HEK293 (cell line): ENCODE results near the gene DDIAS.

Source experiments
- CTCF ChIA-PET: fragments of 350-600 bp; formaldehyde crosslinking; extraction: SDS; loops from one replicate; lab custom pipeline; 2021; ENCODE audit warnings: antibody characterized with exemption; lab: Yijun Ruan, JAX
- POLR2A ChIA-PET: fragments of 300-600 bp; formaldehyde crosslinking; extraction: SDS; loops from one replicate; lab custom pipeline; 2020; ENCODE audit warnings: antibody characterized with exemption, inconsistent platforms; lab: Yijun Ruan, JAX
- H3K27ac ChIP-seq: fragments of 200-500 bp; sonication (Bioruptor generic); 2 replicates; pipeline ENCODE4 v1.5.1; 2014; ENCODE audit warnings: low read depth, low read length, control low read depth, inconsistent platforms; ENCODE audit errors: extremely low read depth
- H3K36me3 ChIP-seq, 2 experiments: fragments of 200-500 bp in 1 of 2; sonication (Bioruptor generic) in 1 of 2; 1 replicate in 1 of 2; 2 replicates in 1 of 2; pipeline ENCODE4 v1.5.1; 2014 to 2017; ENCODE audit warnings: inconsistent platforms in 2 of 2, low read length in 2 of 2; ENCODE audit not compliant: control insufficient read depth in 2 of 2, insufficient read depth in 1 of 2
- H3K4me1 ChIP-seq: fragments of 200-500 bp; sonication (Bioruptor generic); 2 replicates; pipeline ENCODE4 v1.5.1; 2014; ENCODE audit warnings: mild to moderate bottlenecking, low read length, inconsistent platforms; ENCODE audit not compliant: control insufficient read depth, insufficient read depth
- H3K4me3 ChIP-seq: 2 replicates; pipeline ENCODE4 v1.5.1; 2011; ENCODE audit warnings: low read depth, mild to moderate bottlenecking, control low read depth, low read length, moderate library complexity
- H3K9me3 ChIP-seq: fragments of 200-500 bp; sonication (Bioruptor generic); 2 replicates; pipeline ENCODE4 v1.5.1; 2014; ENCODE audit warnings: low read depth, low read length, inconsistent platforms; ENCODE audit not compliant: control insufficient read depth, insufficient read depth
- BCL11B ChIP-seq: fragments of 450-650 bp; formaldehyde crosslinking; IDR thresholded peaks from 2 replicates; pipeline ENCODE4 v1.5.1; 2016; ENCODE audit warnings: low read depth, missing biosample characterization, missing genetic modification characterization
- MEIS1 ChIP-seq: sonication (generic); formaldehyde crosslinking; IDR thresholded peaks from 2 replicates; pipeline ENCODE4 v1.8.1; 2022; ENCODE audit warnings: missing genetic modification reagents, mild to moderate bottlenecking, borderline replicate concordance
- OVOL3 ChIP-seq: fragments of 450-650 bp; formaldehyde crosslinking; IDR thresholded peaks from 2 replicates; pipeline ENCODE4 v1.5.1; 2016; ENCODE audit warnings: missing biosample characterization, missing genetic modification characterization
- PRDM2 ChIP-seq: fragments of 450-650 bp; formaldehyde crosslinking; IDR thresholded peaks from 2 replicates; pipeline ENCODE4 v1.5.1; 2016; ENCODE audit warnings: missing biosample characterization, missing genetic modification characterization, borderline replicate concordance
- PRDM6 ChIP-seq: fragments of 450-650 bp; formaldehyde crosslinking; IDR thresholded peaks from 2 replicates; pipeline ENCODE4 v1.5.1; 2017; ENCODE audit warnings: missing biosample characterization, missing genetic modification characterization
- WT1 ChIP-seq: fragments of 450-650 bp; formaldehyde crosslinking; IDR thresholded peaks from 2 replicates; pipeline ENCODE4 v1.5.1; 2016; ENCODE audit warnings: missing biosample characterization, missing genetic modification characterization
- ZBTB44 ChIP-seq: fragments of 450-650 bp; IDR thresholded peaks from 2 replicates; pipeline ENCODE4 v1.5.1; 2018; ENCODE audit warnings: missing biosample characterization, mild to moderate bottlenecking, missing genetic modification characterization
- ZFP37 ChIP-seq: fragments of 450-650 bp; formaldehyde crosslinking; IDR thresholded peaks from 2 replicates; pipeline ENCODE4 v1.5.1; 2016; ENCODE audit warnings: missing biosample characterization, missing genetic modification characterization
- ZNF10 ChIP-seq: fragments of 450-650 bp; formaldehyde crosslinking; IDR thresholded peaks from 2 replicates; pipeline ENCODE4 v1.5.1; 2017; ENCODE audit warnings: missing biosample characterization, missing genetic modification characterization
- ZNF114 ChIP-seq: fragments of 450-650 bp; formaldehyde crosslinking; IDR thresholded peaks from 2 replicates; pipeline ENCODE4 v1.5.0; 2017; ENCODE audit warnings: missing biosample characterization, missing genetic modification characterization
- ZNF174 ChIP-seq: fragments of 450-650 bp; formaldehyde crosslinking; IDR thresholded peaks from 2 replicates; pipeline ENCODE4 v1.5.0; 2017; ENCODE audit warnings: missing biosample characterization, mild to moderate bottlenecking, missing genetic modification characterization
- ZNF18 ChIP-seq: fragments of 450-650 bp; formaldehyde crosslinking; IDR thresholded peaks from 2 replicates; pipeline ENCODE4 v1.5.1; 2016; ENCODE audit warnings: missing biosample characterization, missing genetic modification characterization
- ZNF248 ChIP-seq: fragments of 450-650 bp; formaldehyde crosslinking; IDR thresholded peaks from 2 replicates; pipeline ENCODE4 v1.5.1; 2017; ENCODE audit warnings: missing biosample characterization, missing genetic modification characterization
- ZNF341 ChIP-seq: fragments of 450-650 bp; formaldehyde crosslinking; IDR thresholded peaks from 2 replicates; pipeline ENCODE4; 2016; ENCODE audit warnings: low read depth, missing biosample characterization, missing genetic modification characterization
- ZNF354C ChIP-seq: fragments of 450-650 bp; formaldehyde crosslinking; IDR thresholded peaks from 2 replicates; pipeline ENCODE4 v1.5.1; 2016; ENCODE audit warnings: missing biosample characterization, missing genetic modification characterization, low read depth, borderline replicate concordance
- ZNF366 ChIP-seq: fragments of 450-650 bp; formaldehyde crosslinking; conservative IDR thresholded peaks from 2 replicates; pipeline ENCODE4 v1.5.1; 2016; ENCODE audit warnings: missing biosample characterization, missing genetic modification characterization
- ZNF391 ChIP-seq: fragments of 450-650 bp; formaldehyde crosslinking; IDR thresholded peaks from 2 replicates; pipeline ENCODE4 v1.5.1; 2016; ENCODE audit warnings: low read depth, missing biosample characterization, missing genetic modification characterization, borderline replicate concordance
- ZNF416 ChIP-seq: fragments of 450-650 bp; formaldehyde crosslinking; IDR thresholded peaks from 2 replicates; pipeline ENCODE4 v1.5.1; 2016; ENCODE audit warnings: missing biosample characterization, missing genetic modification characterization
- ZNF555 ChIP-seq: fragments of 450-650 bp; formaldehyde crosslinking; conservative IDR thresholded peaks from 2 replicates; pipeline ENCODE4 v1.5.1; 2017; ENCODE audit warnings: missing biosample characterization, mild to moderate bottlenecking, missing genetic modification characterization, inconsistent platforms
- ZNF571 ChIP-seq: fragments of 450-650 bp; formaldehyde crosslinking; IDR thresholded peaks from 2 replicates; pipeline ENCODE4 v1.5.0; 2017; ENCODE audit warnings: missing biosample characterization, missing genetic modification characterization
- ZNF585B ChIP-seq: fragments of 450-650 bp; formaldehyde crosslinking; IDR thresholded peaks from 2 replicates; pipeline ENCODE4 v1.5.1; 2016; ENCODE audit warnings: missing biosample characterization, missing genetic modification characterization
- ZNF624 ChIP-seq: fragments of 450-650 bp; formaldehyde crosslinking; IDR thresholded peaks from 2 replicates; pipeline ENCODE4 v1.5.1; 2017; ENCODE audit warnings: missing biosample characterization, missing genetic modification characterization
- ZNF830 ChIP-seq: fragments of 450-650 bp; IDR thresholded peaks from 2 replicates; pipeline ENCODE4 v1.5.0; 2018; ENCODE audit warnings: missing biosample characterization, missing genetic modification characterization, low read depth, mild to moderate bottlenecking, moderate library complexity
- ZNF843 ChIP-seq: fragments of 450-650 bp; formaldehyde crosslinking; IDR thresholded peaks from 2 replicates; pipeline ENCODE4 v1.5.1; 2016; ENCODE audit warnings: missing biosample characterization, missing genetic modification characterization
- ZSCAN18 ChIP-seq: fragments of 450-650 bp; formaldehyde crosslinking; IDR thresholded peaks from 2 replicates; pipeline ENCODE4 v1.5.1; 2016; ENCODE audit warnings: missing biosample characterization, missing genetic modification characterization

The DDIAS gene

GRCh38 chr11:82901165-82901921 is at the start of gene DDIAS:
DDIAS (plus strand) TSS chr11:82901736; CDS start chr11:82914739, 13,003 bp downstream.
- Histone ChIP-seq H3K36me3 (no peaks in the 10 kb centered on the region), H3K9me3 (no peaks in the 10 kb centered on the region), H3K27ac (peak within 1 kb of the TSS; percentile 57; the same call in 1 of the 2 replicates), H3K4me3 (peak within 1 kb of the TSS; percentile 53), H3K4me1 (0 out of 2 replicates have a peak, but pooled peaks cover 4% of the 10 kb centered on the region)
- CTCF ChIA-PET: interaction anchor here (0.5 to 7.9 kb wide), 10 partner anchors 9 to 918 kb away, joined by 3 to 69 read pairs (median 3); no protein-coding TSS in a partner anchor
- POLR2A ChIA-PET: interaction anchor here (0.5 to 3.6 kb wide), 26 partner anchors 9 to 780 kb away, joined by 3 to 46 read pairs (median 4); partner anchors contain the start of genes ANKRD42, CCDC90B, PCF11 and RAB30
- TF ChIP-seq WT1 (tag by site-specific recombination): no peak; the same call in 1 of the 2 replicates
- no peak for TF ChIP-seq ZNF571
- no peak for TF ChIP-seq ZNF248 (tag by site-specific recombination)
- TF ChIP-seq ZNF585B (tag by site-specific recombination): no peak
- 0 out of 2 replicates have a peak, but pooled peaks have one; percentile 24 for TF ChIP-seq ZNF366 (tag by site-specific recombination)
- TF ChIP-seq ZNF555 (tag by site-specific recombination): no peak
- no peak for TF ChIP-seq ZNF10 (tag by site-specific recombination)
- TF ChIP-seq ZNF114 (tag by site-specific recombination): no peak
- TF ChIP-seq ZNF624 (tag by site-specific recombination): no peak
- TF ChIP-seq ZNF416 (tag by site-specific recombination): no peak
- 0 out of 2 replicates have a peak, but pooled peaks have one; percentile 24 for TF ChIP-seq ZNF391 (tag by site-specific recombination)
- no peak for TF ChIP-seq ZNF174 (tag by site-specific recombination)
- TF ChIP-seq BCL11B: 0 out of 2 replicates have a peak, but pooled peaks have one; percentile 30
- TF ChIP-seq ZBTB44 (tag by site-specific recombination): no peak
- TF ChIP-seq ZFP37 (tag by site-specific recombination): no peak
- no peak for TF ChIP-seq ZNF18
- peak; percentile 82 for TF ChIP-seq ZNF341 (tag by site-specific recombination)
- no peak for TF ChIP-seq OVOL3
- no peak for TF ChIP-seq MEIS1
- no peak for TF ChIP-seq ZNF830 (tag by site-specific recombination)
- TF ChIP-seq ZNF354C (tag by site-specific recombination): no peak
- no peak for TF ChIP-seq PRDM6 (tag by site-specific recombination)
- TF ChIP-seq ZSCAN18 (tag by site-specific recombination): no peak
- TF ChIP-seq PRDM2 (tag by site-specific recombination): no peak
- no peak for TF ChIP-seq ZNF843
